GM18520 (cell line): ENCODE results near the gene DLG5.

Experiments
- ATAC-seq: cut with Tn5 transposase; IDR thresholded peaks from one replicate; pipeline ENCODE4 v1.9.1; 2021; ENCODE audit not compliant: unreplicated experiment

The DLG5 gene

GRCh38 chr10:77827366-77827765, 99.2 kb downstream of the DLG5 start:
- no peak for ATAC-seq

GRCh38 chr10:77825965-77826364, 100.6 kb downstream of the DLG5 start:
- no peak for ATAC-seq

- no peak for ATAC-seq
Observed at GRCh38 chr10:77824908-77825307, 101.6 kb downstream of the DLG5 start.

GRCh38 chr10:77823811-77824542, 102.6 kb downstream of the DLG5 start:
- ATAC-seq, result no peak

GRCh38 chr10:77821551-77821950, 105.0 kb downstream of the DLG5 start:
- ATAC-seq, result no peak

- no peak for ATAC-seq
Observed at GRCh38 chr10:77821036-77821435, 105.5 kb downstream of the DLG5 start.

- no peak for ATAC-seq
Observed at GRCh38 chr10:77820349-77820748, 106.2 kb downstream of the DLG5 start.

- no peak for ATAC-seq
Observed at GRCh38 chr10:77819210-77820112, 107.1 kb downstream of the DLG5 start.

GRCh38 chr10:77818378-77818777, 108.2 kb downstream of the DLG5 start:
- ATAC-seq, result no peak

- ATAC-seq, result no peak
Observed at GRCh38 chr10:77817541-77817940, 109.0 kb downstream of the DLG5 start.

- no peak for ATAC-seq
Observed at GRCh38 chr10:77816311-77816710, 110.2 kb downstream of the DLG5 start.

- no peak for ATAC-seq
Observed at GRCh38 chr10:77812741-77813140, 113.8 kb downstream of the DLG5 start.

GRCh38 chr10:77811831-77812430, 114.6 kb downstream of the DLG5 start:
- ATAC-seq, result no peak

- no peak for ATAC-seq
Observed at GRCh38 chr10:77810446-77811335, 115.9 kb downstream of the DLG5 start.

GRCh38 chr10:77809336-77809735, 117.2 kb downstream of the DLG5 start:
- no peak for ATAC-seq

GRCh38 chr10:77807706-77808105, 118.8 kb downstream of the DLG5 start:
- ATAC-seq, result no peak

- no peak for ATAC-seq
Observed at GRCh38 chr10:77806511-77807157, 119.9 kb downstream of the DLG5 start.

- no peak for ATAC-seq
Observed at GRCh38 chr10:77805676-77806075, 120.9 kb downstream of the DLG5 start.

- no peak for ATAC-seq
Observed at GRCh38 chr10:77804371-77804770, 122.2 kb downstream of the DLG5 start.

GRCh38 chr10:77801474-77802161, 124.9 kb downstream of the DLG5 start:
- ATAC-seq, result peak; percentile 79
